Measurements from ENCODE around the gene ADD1. TPM values are rescaled to one million over a fixed set of nuclear protein-coding genes. Genes with fewer than 3 reads are reported as not detected.
"Not testable (repeated sequence)": the region's sequence is repeated elsewhere in the genome, so short reads cannot be mapped to it uniquely, and the experiment has no call there.

Gene ADD1
- total and polyA plus RNA-seq, 2 of the 13 experiments (the other 11 are each of a cell fraction or from before 2014, with no cell fraction given), result 73.9 to 122 TPM

DNA sequence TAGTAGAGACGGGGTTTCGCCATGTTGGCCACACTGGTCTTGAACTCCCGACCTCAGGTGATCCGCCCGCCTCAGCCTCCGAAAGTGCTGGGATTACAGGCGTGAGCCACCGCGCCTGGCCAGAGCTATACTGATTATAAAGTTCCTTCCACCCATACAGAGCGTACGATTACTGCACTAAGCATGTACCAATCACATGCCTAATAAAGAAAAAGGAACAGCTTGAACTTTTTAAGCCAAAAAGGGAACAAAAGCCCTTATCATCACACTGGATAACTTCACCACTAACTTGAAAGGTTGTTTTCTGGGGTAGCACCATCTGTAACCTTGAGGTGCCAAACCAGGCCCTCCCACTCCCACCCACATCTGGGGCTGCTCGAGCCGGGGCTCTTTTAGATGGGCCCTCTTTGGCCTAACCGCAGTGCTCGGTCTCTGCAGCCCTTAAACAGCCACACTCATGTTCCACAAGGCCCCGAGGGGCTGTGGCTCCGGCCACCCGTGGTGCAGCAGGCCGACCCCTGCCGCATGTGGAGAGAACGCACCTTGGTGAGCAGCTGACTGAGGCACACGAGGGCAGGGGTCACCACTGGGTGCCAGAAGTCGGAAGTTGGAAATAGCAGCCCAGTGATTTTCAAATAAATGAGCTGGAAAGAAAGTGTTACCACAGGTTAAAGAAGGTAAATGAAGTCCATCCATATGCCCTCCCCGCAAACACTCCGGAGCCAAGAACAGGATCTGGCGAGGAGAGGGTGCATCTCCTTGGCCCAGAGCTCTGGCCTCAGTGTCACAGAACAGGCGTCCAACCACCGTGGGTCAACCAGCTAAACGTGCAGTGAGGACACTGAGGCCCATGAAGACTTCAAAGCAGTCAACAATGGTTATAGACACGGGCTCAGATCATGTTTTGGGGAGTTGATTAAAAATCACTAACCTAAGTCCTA lies 101.2 kb downstream of the ADD1 start:
- Histone ChIP-seq H3K36me3 (replicated peaks in 1 of 2; ENCODE audit: control insufficient read depth in 1 of 2, insufficient read depth in 2 of 2, low read length in 2 of 2) (peaks cover 55 to 93% of the 10 kb centered on the region in 2 experiments), H3K27ac (ENCODE audit: extremely low read length, insufficient read depth, low read length) (no peak overlapping the region), H2AFZ (ENCODE audit: low read length) (no peak overlapping the region), H3K4me3 (replicated peaks in 1 of 3; ENCODE audit: insufficient read depth in 1 of 3, low read depth in 2 of 3, low read length in 3 of 3) (no peak overlapping the region), H3K27me3 (ENCODE audit: control insufficient read depth in 1 of 2, insufficient read depth in 2 of 2, low read length in 2 of 2) (no peaks in the 10 kb centered on the region), H3K9ac (ENCODE audit: insufficient read depth, low read depth, low read length) (no peak overlapping the region), H4K20me1 (ENCODE audit: insufficient read depth, low read length) (0 out of 2 replicates have a peak, but pooled peaks cover 5% of the 10 kb centered on the region), H3K4me1 (ENCODE audit: insufficient read depth, low read length) (no peaks in the 10 kb centered on the region), H3K4me2 (ENCODE audit: low read depth, low read length) (no peak overlapping the region), H3K9me3 (ENCODE audit: low read length) (no peaks in the 10 kb centered on the region), H3K79me2 (ENCODE audit: insufficient read depth, low read length) (no peaks in the 10 kb centered on the region)
- intact Hi-C loops (cut with micrococcal nuclease; ENCODE audit: unreplicated experiment) (no loop called here), in situ Hi-C loops (cut with HindIII; ENCODE audit: extremely low pct_ligation_motif_present, low pct_unique_long_range_greater_than_20kb) (no loop called here)
- 98% methylated on average over 23 of the region's 30 CpGs for WGBS (ENCODE audit: low lambda C conversion rate)
- no peak for ATAC-seq
- FAIRE-seq, result no peak
- ChIA-PET POLR2A (interaction anchor here (1.3 to 2.6 kb wide), 2 partner anchors 14 to 19 kb away, joined by 3 to 5 read pairs; partner anchors contain the start of genes GRK4 and NOP14), CTCF (ENCODE audit: low intra/inter-chr PET ratio, low total read pairs) (no interaction called here)
- DNase-seq (ENCODE audit: low spot score), result no peak
- no TSS peak for BruUV-seq (replicated peaks)
- TF ChIP-seq JUND (CRISPR knock-in tag; IDR thresholded peaks at IDR 0.05) (no peak), NCOA1 (CRISPR knock-in tag; IDR thresholded peaks at IDR 0.05) (no peak), ZNF33B (CRISPR knock-in tag; IDR thresholded peaks at IDR 0.05) (no peak), ZFP37 (CRISPR knock-in tag; IDR thresholded peaks at IDR 0.05; ENCODE audit: borderline replicate concordance) (no peak), MAFF (IDR thresholded peaks at IDR 0.05; ENCODE audit: low read depth, low read length) (no peak), AGO2 (optimal IDR thresholded peaks at IDR 0.05; ENCODE audit: low read depth, low read length) (no peak), RBAK (CRISPR knock-in tag; IDR thresholded peaks at IDR 0.05) (no peak), ZNF33A (CRISPR knock-in tag; IDR thresholded peaks at IDR 0.05; ENCODE audit: borderline replicate concordance) (no peak), KAT7 (CRISPR knock-in tag; IDR thresholded peaks at IDR 0.05; ENCODE audit: borderline replicate concordance) (no peak)
- TF ChIP-seq, protein P1, sequence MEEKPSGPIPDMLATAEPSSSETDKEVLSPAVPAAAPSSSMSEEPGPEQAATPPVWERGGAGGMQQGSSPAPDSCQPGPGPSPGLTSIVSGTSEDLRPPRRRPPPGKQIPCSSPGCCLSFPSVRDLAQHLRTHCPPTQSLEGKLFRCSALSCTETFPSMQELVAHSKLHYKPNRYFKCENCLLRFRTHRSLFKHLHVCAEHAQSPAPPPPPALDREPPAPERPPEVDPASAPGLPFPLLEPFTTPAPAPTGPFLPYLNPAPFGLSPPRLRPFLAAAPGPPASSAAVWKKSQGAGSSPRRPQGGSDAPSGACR (CRISPR knock-in tag; IDR thresholded peaks at IDR 0.05), result no peak

DNA sequence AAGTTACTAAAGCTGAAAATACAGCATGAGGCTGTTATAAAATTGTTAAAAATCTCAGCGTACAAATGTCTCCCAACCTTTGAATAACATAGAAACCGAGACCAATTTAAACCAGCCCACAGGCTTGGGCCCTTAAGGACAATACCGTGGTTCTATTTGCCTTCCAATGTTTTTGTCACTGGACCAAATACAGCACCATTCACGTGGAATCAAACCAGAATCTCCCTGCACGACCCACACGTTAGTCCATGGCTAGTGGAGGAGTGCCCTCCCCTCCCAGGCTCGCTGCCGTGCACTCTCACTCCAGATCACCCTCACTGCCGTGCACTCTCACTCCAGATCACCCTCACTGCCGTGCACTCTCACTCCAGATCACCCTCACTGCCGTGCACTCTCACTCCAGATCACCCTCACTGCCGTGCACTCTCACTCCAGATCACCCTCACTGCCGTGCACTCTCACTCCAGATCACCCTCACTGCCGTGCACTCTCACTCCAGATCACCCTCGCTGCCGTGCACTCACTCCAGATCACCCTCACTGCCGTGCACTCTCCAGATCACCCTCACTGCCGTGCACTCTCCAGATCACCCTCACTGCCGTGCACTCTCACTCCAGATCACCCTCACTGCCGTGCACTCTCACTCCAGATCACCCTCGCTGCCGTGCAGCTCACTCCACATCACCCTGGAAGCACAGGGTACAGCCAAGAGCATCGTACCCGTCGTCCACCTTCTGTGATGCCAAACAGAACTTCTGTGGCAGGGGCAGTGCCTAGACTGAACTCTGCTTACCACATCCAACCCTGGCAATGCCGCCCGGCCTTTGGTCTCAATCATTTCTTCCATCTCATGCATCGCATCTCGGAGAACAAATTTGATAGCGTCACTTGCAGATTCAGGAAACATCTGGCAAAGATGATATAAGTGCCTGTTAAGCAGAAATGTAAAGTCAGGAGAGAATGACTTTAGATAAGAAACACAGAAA lies 102.3 kb downstream of the ADD1 start:
- DNase-seq (ENCODE audit: low spot score); intact Hi-C loops (cut with micrococcal nuclease; ENCODE audit: unreplicated experiment); H3K79me2 ChIP-seq (ENCODE audit: insufficient read depth, low read length); H3K9ac ChIP-seq (ENCODE audit: insufficient read depth, low read depth, low read length); H3K9me3 ChIP-seq (ENCODE audit: low read length); H3K4me3 ChIP-seq (replicated peaks in 1 of 3; ENCODE audit: insufficient read depth in 1 of 3, low read depth in 2 of 3, low read length in 3 of 3); H3K4me1 ChIP-seq (ENCODE audit: insufficient read depth, low read length); H3K4me2 ChIP-seq (ENCODE audit: low read depth, low read length); H3K27ac ChIP-seq (ENCODE audit: extremely low read length, insufficient read depth, low read length); H4K20me1 ChIP-seq (ENCODE audit: insufficient read depth, low read length); H3K27me3 ChIP-seq (ENCODE audit: control insufficient read depth in 1 of 2, insufficient read depth in 2 of 2, low read length in 2 of 2); CTCF ChIA-PET (ENCODE audit: low intra/inter-chr PET ratio, low total read pairs); FAIRE-seq; in situ Hi-C loops (cut with HindIII; ENCODE audit: extremely low pct_ligation_motif_present, low pct_unique_long_range_greater_than_20kb); H2AFZ ChIP-seq (ENCODE audit: low read length); ATAC-seq; BruUV-seq (replicated peaks): not testable (repeated sequence)
- H3K36me3 ChIP-seq (replicated peaks in 1 of 2; ENCODE audit: control insufficient read depth in 1 of 2, insufficient read depth in 2 of 2, low read length in 2 of 2), result peaks cover 55 to 92% of the 10 kb centered on the region in 2 experiments
- POLR2A ChIA-PET, result interaction anchor here (2.6 kb wide), 1 partner anchor 15 kb away, joined by 5 read pairs; no protein-coding TSS in a partner anchor
- 96% methylated on average over 30 of the region's 30 CpGs for WGBS (ENCODE audit: low lambda C conversion rate)
